Ovary (tissue), 9 donors: ENCODE data around the gene RFTN2. TPM values are rescaled to one million over a fixed set of nuclear protein-coding genes. Genes with fewer than 3 reads are reported as not detected.

Experiments
- DNase-seq, 5 donors: peaks; one replicate each; pipeline ENCODE4 v3.0.0-alpha.2; 2019 to 2020
- H3K27ac ChIP-seq, 2 donors: fragments of 200-600 bp; one replicate each; pipeline versions ENCODE4 v1.5.1 to v1.8.0; 2019 to 2022
- H3K27me3 ChIP-seq: fragments of 200-600 bp; one replicate; pipeline ENCODE4 v1.8.0; 2022
- H3K36me3 ChIP-seq: fragments of 200-600 bp; sonication (generic); one replicate; pipeline ENCODE4 v1.5.1; 2019
- H3K4me1 ChIP-seq: one replicate; pipeline ENCODE4 v1.8.1; 2013; ENCODE audit warnings: mild to moderate bottlenecking, moderate library complexity; ENCODE audit not compliant: insufficient read depth
- H3K4me3 ChIP-seq: fragments of 200-600 bp; sonication (generic); one replicate; pipeline ENCODE4 v1.5.1; 2017
- H3K9me3 ChIP-seq, 2 donors: fragments of 200-600 bp in 1 of 2; sonication (generic) in 1 of 2; one replicate each; pipeline versions ENCODE4 v1.5.1 to v1.8.1; 2013 to 2019; ENCODE audit warnings: mild to moderate bottlenecking in 1 of 2, moderate library complexity in 1 of 2
- EP300 ChIP-seq: sonication (generic); formaldehyde crosslinking; IDR thresholded peaks from one replicate; pipeline ENCODE4 v1.6.1; 2017; ENCODE audit warnings: antibody characterized with exemption
- POLR2A ChIP-seq: fragments of 450-650 bp; IDR thresholded peaks from one replicate; pipeline ENCODE4 v1.6.1; 2017; ENCODE audit warnings: antibody characterized with exemption, mild to moderate bottlenecking, moderate library complexity
- WGBS, 3 donors: extraction: QIAGEN DNeasy Blood & Tissue Kit in 1 of 3; methylation state at CpG; one replicate each; pipeline versions ENCODE4 v1.1.5 to v1.1.7; 2013 to 2017; 5-methylcytosine and 5-hydroxymethylcytosine counted together
- intact Hi-C, 4 donors: fragments of 100-400 bp; cut with DNase I; formaldehyde crosslinking; loops; one replicate each; pipeline versions ENCODE4 v1.11.0 to v1.15.1; 2022 to 2023
- polyA plus RNA-seq, 2 donors: library from polyadenylated mRNA; stranded (reverse); fragments of 200-250 nt in 1 of 2; fragments of 350-450 nt in 1 of 2; fragmentation: Illumina TruSeq in 1 of 2; extraction: RNeasy Lipid Tissue Mini Kit (QIAGEN cat#74804) in 1 of 2; gene quantifications; one replicate each; pipeline ENCODE4 v1.2.3, GENCODE V29; 2013 to 2014
- total RNA-seq, 7 donors: library from RNA; depleted of rRNA in 2 of 7; stranded (reverse); fragments of >200 nt in 2 of 7; fragmentation: NEBNext Ultra II Directional in 3 of 7; extraction: Animal tissue kit (Norgen Biotek cat#: 25700) in 3 of 7; gene quantifications; one replicate each; pipeline versions ENCODE4 v1.1.0 to v1.2.4, GENCODE V29; 2016 to 2023
- TF ChIP-seq, protein P1 (sequence below), 3 donors: fragments of 450-650 bp in 2 of 3; fragments of 200-600 bp in 1 of 3; IDR thresholded peaks; one replicate each; pipeline versions ENCODE4 v1.5.1 to v1.8.0; 2016 to 2022; ENCODE audit warnings: antibody characterized with exemption in 3 of 3, mild to moderate bottlenecking in 1 of 3
- donor health status: DM: no; HTN: no; CAD: no; lungs with moderate emphysema.
- donor health status: DM: no; HTN: no; CAD: no.
- donor health status: Bipolar disorder and iron deficiency.
- donor health status: DM: yes; HTN: yes; CAD: no.
- donor health status: DM: no; HTN: no; CAD: no.
- donor health status: DM: yes; HTN: yes; CAD: no.

RFTN2 gene
- total and polyA plus RNA-seq, 9 donors = 8.1 to 22.1 (median 13.4) TPM

DNA sequence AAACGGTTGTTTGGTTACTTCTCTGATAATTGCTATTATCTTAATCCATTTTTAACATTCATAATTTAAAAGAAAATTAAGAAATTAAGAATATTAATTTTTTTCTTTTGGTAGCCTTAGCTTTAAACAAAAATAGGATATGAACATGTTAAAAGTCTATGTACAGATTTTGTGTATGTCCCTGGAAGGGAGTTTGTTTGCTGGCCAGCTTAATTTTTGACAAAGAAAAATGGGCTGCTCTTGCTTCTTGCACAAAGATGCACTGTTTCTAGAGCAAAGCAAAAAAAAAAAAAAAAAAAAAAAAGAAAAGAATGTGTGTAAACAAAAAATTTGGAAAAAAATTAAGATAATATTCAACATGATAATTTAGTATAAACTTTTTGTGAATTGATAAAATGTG lies 1.3 kb downstream of the RFTN2 start:
- intact Hi-C loops = no loop called here
- H3K36me3 ChIP-seq = no peaks in the 10 kb centered on the region
- WGBS, 3 donors = 23 to 26% (median 23%) methylated on average over 1 of the region's 1 CpG
- no peak for TF ChIP-seq POLR2A
- TF ChIP-seq, protein P1, sequence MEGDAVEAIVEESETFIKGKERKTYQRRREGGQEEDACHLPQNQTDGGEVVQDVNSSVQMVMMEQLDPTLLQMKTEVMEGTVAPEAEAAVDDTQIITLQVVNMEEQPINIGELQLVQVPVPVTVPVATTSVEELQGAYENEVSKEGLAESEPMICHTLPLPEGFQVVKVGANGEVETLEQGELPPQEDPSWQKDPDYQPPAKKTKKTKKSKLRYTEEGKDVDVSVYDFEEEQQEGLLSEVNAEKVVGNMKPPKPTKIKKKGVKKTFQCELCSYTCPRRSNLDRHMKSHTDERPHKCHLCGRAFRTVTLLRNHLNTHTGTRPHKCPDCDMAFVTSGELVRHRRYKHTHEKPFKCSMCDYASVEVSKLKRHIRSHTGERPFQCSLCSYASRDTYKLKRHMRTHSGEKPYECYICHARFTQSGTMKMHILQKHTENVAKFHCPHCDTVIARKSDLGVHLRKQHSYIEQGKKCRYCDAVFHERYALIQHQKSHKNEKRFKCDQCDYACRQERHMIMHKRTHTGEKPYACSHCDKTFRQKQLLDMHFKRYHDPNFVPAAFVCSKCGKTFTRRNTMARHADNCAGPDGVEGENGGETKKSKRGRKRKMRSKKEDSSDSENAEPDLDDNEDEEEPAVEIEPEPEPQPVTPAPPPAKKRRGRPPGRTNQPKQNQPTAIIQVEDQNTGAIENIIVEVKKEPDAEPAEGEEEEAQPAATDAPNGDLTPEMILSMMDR (IDR thresholded peaks at IDR 0.05) = no peak
- TF ChIP-seq EP300 = no peak
- H3K27ac ChIP-seq = no peak overlapping the region
- DNase-seq = no peak
- no peak overlapping the region for H3K4me3 ChIP-seq
- peaks cover 0 to 5% of the 10 kb centered on the region in 2 donors for H3K9me3 ChIP-seq
- H3K4me1 ChIP-seq = peaks cover 6% of the 10 kb centered on the region
- H3K27me3 ChIP-seq = no peaks in the 10 kb centered on the region

DNA sequence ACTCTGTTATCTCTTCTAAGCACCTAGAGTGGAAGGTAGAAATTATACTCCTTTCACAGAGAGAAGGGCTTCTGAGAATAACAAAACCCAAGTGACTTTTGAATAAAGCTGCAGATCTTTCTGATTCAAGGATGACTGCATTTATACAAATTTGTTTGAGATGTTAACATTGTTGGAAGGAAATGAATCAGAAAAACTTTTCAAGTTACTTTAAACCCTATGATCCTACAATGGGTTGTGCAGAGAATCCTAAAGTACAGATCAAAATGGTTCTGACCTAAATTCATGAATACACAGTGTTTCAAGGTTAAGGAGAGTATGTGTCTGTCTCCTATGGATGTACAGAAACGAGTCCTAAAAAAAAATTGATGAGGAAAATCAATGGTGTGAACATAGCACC lies 1.8 kb downstream of the RFTN2 start:
- peaks cover 6% of the 10 kb centered on the region for H3K4me1 ChIP-seq

DNA sequence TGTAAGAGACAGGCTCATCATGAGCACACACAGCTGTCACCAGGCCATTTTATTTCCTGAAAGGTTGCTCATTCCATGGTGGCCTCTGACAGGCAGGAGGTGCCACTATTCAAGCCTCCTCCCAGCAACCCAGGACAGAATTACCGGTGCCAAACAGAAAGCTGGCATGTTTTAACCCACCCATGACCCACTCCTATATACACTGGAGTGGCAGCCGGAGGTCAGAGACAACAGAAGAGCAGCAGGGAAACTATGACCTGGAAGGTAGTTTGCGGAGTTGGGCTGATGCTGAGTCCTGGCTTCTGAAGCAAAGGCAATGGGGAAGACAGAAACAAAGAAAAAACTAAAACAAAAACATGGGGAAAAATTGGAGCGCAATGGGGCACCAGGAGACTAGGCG lies 2.3 kb downstream of the RFTN2 start:
- intact Hi-C loops = no loop called here
- DNase-seq = no peak
- no peak overlapping the region for H3K4me3 ChIP-seq
- TF ChIP-seq, protein P1 (IDR thresholded peaks at IDR 0.05) = no peak
- TF ChIP-seq POLR2A (no peak), EP300 (no peak)
- 74 to 78% (median 77%) methylated on average over 5 of the region's 5 CpGs for WGBS, 3 donors
- peaks cover 6% of the 10 kb centered on the region for H3K4me1 ChIP-seq
- H3K27me3 ChIP-seq = no peaks in the 10 kb centered on the region
- no peaks in the 10 kb centered on the region for H3K36me3 ChIP-seq
- H3K27ac ChIP-seq = no peak overlapping the region
- H3K9me3 ChIP-seq = peaks cover 0 to 9% of the 10 kb centered on the region in 2 donors

More for the DNA sequence above, 1.8 kb downstream of the RFTN2 start:
- intact Hi-C loops = no loop called here
- H3K9me3 ChIP-seq = peaks cover 0 to 6% of the 10 kb centered on the region in 2 donors
- no peak for DNase-seq
- no peak overlapping the region for H3K27ac ChIP-seq
- H3K27me3 ChIP-seq = no peaks in the 10 kb centered on the region
- no peak overlapping the region for H3K4me3 ChIP-seq
- H3K36me3 ChIP-seq = no peaks in the 10 kb centered on the region
- WGBS, 3 donors = 27 to 36% (median 30%) methylated on average over 1 of the region's 1 CpG
- TF ChIP-seq POLR2A = no peak
- TF ChIP-seq EP300 = no peak
- TF ChIP-seq, protein P1 (IDR thresholded peaks at IDR 0.05) = no peak

DNA sequence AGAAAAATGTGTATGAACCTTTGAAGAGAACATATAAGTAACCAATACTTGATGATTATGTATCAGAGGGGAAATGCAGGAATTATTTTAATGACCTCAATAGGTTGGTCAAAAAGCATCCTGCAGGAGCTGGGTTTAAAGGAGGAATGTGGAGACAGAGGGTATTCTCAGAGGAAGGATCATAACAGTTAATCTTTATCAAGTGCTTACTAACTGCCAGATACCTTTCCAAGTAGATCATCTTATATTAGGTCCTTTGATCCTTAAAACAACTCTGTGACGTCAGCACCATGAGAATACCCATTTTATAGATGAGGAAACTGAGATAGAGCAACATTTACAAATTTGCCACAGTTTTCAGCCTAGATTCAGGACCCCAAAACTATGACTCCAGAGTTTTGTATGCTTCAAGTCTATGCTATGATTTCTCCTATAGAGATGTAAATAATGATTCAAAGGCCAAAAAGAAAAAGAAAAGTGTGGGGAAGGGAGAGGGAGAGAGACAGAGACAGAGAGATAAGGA lies 3.0 kb downstream of the RFTN2 start:
- intact Hi-C loops = no loop called here
- Histone ChIP-seq H3K27ac (no peak overlapping the region), H3K9me3 (peaks cover 0 to 9% of the 10 kb centered on the region in 2 donors), H3K36me3 (no peaks in the 10 kb centered on the region), H3K27me3 (no peaks in the 10 kb centered on the region), H3K4me1 (peaks cover 6% of the 10 kb centered on the region), H3K4me3 (no peak overlapping the region)
- TF ChIP-seq EP300 (no peak), POLR2A (no peak)
- TF ChIP-seq, protein P1 (IDR thresholded peaks at IDR 0.05) = no peak
- 42 to 61% (median 51%) methylated on average over 1 of the region's 1 CpG for WGBS, 3 donors
- DNase-seq = no peak
